Left lung (tissue), 10 donors: ENCODE data around the gene STUB1. TPM values are rescaled to one million over a fixed set of nuclear protein-coding genes. Genes with fewer than 3 reads are reported as not detected.
A peak's percentile ranks its signal among the peaks of the same experiment; 100 is the strongest.

ENCODE experiments used
- ATAC-seq: fragments of 200-7000 bp; cut with Tn5 transposase; one replicate; pipeline ENCODE4 v1.9.1; 2020; ENCODE audit warnings: moderate library complexity
- DNase-seq, 4 donors: peaks; one replicate each; pipeline ENCODE4 v3.0.0-alpha.2; 2013 to 2020
- H3K27ac ChIP-seq, 2 donors: fragments of 200-600 bp; sonication (generic) in 1 of 2; one replicate each; pipeline versions ENCODE4 v1.5.0 to v1.8.0; 2020 to 2021
- H3K27me3 ChIP-seq, 2 donors: fragments of 200-600 bp; sonication (generic) in 1 of 2; one replicate each; pipeline versions ENCODE4 v1.5.0 to v1.8.0; 2020 to 2021
- H3K36me3 ChIP-seq, 2 donors: fragments of 200-600 bp; sonication (generic) in 1 of 2; one replicate each; pipeline versions ENCODE4 v1.5.0 to v1.8.0; 2020 to 2021
- H3K4me1 ChIP-seq, 2 donors: fragments of 200-600 bp; one replicate each; pipeline ENCODE4 v1.8.0; 2021
- H3K4me3 ChIP-seq, 2 donors: fragments of 200-600 bp; sonication (generic) in 1 of 2; one replicate each; pipeline versions ENCODE4 v1.5.0 to v1.8.0; 2020 to 2021; ENCODE audit warnings: mild to moderate bottlenecking in 1 of 2
- H3K9me3 ChIP-seq, 2 donors: fragments of 200-600 bp; sonication (generic) in 1 of 2; one replicate each; pipeline versions ENCODE4 v1.5.0 to v1.8.0; 2020 to 2021
- intact Hi-C, 2 donors: fragments of 100-400 bp; cut with DNase I; formaldehyde crosslinking; loops; one replicate each; pipeline versions ENCODE4 v1.11.2 to v1.14.2; 2022
- polyA plus RNA-seq, 6 donors: library from polyadenylated mRNA; unstranded; fragments of 120-200 nt; gene quantifications; one replicate each; pipeline ENCODE4 v1.2.1, GENCODE V29; 2013; ENCODE audit not compliant: insufficient read length in 6 of 6
- total RNA-seq, 2 donors: library from RNA; stranded (reverse); fragmentation: NEBNext Ultra II Directional; extraction: Animal tissue kit (Norgen Biotek cat#: 25700); gene quantifications; one replicate each; pipeline ENCODE4 v1.2.1, GENCODE V29; 2021
- TF ChIP-seq, protein P1 (sequence below), 2 donors: fragments of 200-600 bp; sonication (generic) in 1 of 2; IDR thresholded peaks; one replicate each; pipeline versions ENCODE4 v1.5.0 to v1.8.0; 2021; ENCODE audit warnings: antibody characterized with exemption in 2 of 2
- donor health status: DM: no; HTN: yes; CAD: no.
- donor health status: DM: no; HTN: no; CAD: no.

Gene STUB1
- total and polyA plus RNA-seq, 8 donors, result 92.9 to 143 (median 108) TPM

DNA sequence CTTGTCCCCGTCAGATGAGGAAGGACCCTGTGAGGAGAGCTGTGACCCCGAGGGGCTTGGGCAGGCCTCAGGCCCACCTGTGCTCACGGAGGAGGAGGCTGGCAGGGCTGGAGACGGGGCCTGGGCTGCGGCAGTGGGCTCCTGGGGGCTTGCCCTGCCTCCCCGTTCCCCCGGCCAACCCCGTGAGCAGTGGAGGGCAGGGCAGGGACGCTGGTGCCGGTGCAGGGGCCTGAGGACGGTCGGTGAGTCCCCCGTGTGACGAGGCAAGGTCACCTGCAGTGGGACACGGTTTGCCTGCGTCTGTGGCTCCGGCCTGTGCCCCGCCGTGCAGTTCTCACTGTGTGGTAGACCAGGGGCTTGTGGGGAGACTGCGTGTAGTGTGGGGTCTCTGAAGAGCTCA lies 20.6 kb upstream of the STUB1 start:
- TF ChIP-seq, protein P1, sequence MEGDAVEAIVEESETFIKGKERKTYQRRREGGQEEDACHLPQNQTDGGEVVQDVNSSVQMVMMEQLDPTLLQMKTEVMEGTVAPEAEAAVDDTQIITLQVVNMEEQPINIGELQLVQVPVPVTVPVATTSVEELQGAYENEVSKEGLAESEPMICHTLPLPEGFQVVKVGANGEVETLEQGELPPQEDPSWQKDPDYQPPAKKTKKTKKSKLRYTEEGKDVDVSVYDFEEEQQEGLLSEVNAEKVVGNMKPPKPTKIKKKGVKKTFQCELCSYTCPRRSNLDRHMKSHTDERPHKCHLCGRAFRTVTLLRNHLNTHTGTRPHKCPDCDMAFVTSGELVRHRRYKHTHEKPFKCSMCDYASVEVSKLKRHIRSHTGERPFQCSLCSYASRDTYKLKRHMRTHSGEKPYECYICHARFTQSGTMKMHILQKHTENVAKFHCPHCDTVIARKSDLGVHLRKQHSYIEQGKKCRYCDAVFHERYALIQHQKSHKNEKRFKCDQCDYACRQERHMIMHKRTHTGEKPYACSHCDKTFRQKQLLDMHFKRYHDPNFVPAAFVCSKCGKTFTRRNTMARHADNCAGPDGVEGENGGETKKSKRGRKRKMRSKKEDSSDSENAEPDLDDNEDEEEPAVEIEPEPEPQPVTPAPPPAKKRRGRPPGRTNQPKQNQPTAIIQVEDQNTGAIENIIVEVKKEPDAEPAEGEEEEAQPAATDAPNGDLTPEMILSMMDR (IDR thresholded peaks at IDR 0.05), result no peak
- H3K4me3 ChIP-seq, result no peak overlapping the region
- H3K27ac ChIP-seq, result no peak overlapping the region
- no peaks in the 10 kb centered on the region for H3K27me3 ChIP-seq
- no peaks in the 10 kb centered on the region for H3K9me3 ChIP-seq
- DNase-seq (no peak), ATAC-seq (no peak)
- H3K4me1 ChIP-seq, result peaks cover 3 to 17% of the 10 kb centered on the region in 2 donors
- intact Hi-C loops, result loop anchor here in 1 of 2 donors (5.0 kb wide), 1 partner anchor 82 kb away; no protein-coding TSS in a partner anchor
- H3K36me3 ChIP-seq, result peaks cover 0 to 47% of the 10 kb centered on the region in 2 donors

DNA sequence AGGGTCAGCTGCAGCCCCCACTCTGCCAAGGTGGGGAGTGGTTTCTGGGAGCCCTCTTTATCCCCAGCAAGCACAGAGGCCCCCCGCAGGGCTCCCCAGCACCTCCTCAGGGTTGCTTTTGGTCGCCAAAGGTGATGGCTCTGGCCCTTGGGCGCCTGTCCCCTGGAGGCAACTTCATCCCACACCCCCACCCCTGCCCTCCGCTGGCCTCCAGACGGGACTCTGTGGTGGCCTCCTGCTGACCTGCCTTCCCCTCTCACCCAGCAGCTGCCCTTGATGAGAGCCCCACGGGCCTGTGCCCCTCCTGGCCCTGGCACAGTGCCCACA lies 20.1 kb upstream of the STUB1 start:
- Histone ChIP-seq H3K4me3 (peak overlapping the region in 1 of 2 donors; percentile 26), H3K27ac (peak overlapping the region in 1 of 2 donors; percentile 58), H3K9me3 (no peaks in the 10 kb centered on the region), H3K27me3 (no peaks in the 10 kb centered on the region), H3K4me1 (peaks cover 3 to 17% of the 10 kb centered on the region in 2 donors), H3K36me3 (peaks cover 0 to 42% of the 10 kb centered on the region in 2 donors)
- intact Hi-C loops, result loop anchor here in 1 of 2 donors (5.0 kb wide), 1 partner anchor 83 kb away; no protein-coding TSS in a partner anchor
- TF ChIP-seq, protein P1 (IDR thresholded peaks at IDR 0.05), result no peak
- ATAC-seq, result no peak
- DNase-seq, result no peak

DNA sequence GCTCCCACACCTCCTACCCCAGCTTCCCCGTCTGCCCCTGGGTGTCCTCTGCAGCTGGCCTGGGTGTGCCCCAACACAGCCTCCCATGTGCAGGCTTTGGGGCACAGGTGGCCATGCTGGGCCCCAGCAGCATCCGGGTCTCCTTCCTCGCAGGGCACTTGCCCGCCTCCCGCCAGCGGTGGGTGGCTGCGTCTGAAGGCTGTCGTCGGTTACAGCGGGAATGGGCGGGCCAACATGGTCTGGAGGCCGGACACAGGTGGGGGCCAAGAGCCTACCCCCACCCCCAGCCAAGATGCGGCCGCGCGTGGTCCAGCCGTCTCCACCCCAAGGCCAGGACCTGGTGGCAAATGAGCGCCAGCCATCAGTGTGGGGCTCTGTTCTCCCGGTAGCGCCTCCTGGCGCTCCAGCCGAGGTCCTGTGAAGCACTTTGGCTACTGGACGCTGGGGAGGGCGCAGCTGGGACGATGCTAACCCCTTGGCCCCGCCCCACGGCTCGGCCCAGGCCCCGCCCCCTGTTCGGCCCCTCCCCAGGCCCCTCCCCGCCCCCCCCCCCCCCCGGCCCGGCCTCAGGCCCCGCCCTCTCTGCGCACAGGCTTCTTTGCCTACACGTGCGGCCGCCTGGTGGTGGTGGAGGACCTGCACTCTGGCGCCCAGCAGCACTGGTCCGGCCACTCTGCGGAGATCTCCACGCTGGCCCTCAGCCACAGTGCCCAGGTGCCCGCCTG lies 19.6 kb upstream of the STUB1 start:
- intact Hi-C loops, result loop anchor here in 1 of 2 donors (5.0 kb wide), 1 partner anchor 83 kb away; no protein-coding TSS in a partner anchor
- H3K27ac ChIP-seq, result peak overlapping the region; percentile 44 to 58
- DNase-seq, result peak in 3 of 4 donors; percentile 74 to 95 (median 91)

DNA sequence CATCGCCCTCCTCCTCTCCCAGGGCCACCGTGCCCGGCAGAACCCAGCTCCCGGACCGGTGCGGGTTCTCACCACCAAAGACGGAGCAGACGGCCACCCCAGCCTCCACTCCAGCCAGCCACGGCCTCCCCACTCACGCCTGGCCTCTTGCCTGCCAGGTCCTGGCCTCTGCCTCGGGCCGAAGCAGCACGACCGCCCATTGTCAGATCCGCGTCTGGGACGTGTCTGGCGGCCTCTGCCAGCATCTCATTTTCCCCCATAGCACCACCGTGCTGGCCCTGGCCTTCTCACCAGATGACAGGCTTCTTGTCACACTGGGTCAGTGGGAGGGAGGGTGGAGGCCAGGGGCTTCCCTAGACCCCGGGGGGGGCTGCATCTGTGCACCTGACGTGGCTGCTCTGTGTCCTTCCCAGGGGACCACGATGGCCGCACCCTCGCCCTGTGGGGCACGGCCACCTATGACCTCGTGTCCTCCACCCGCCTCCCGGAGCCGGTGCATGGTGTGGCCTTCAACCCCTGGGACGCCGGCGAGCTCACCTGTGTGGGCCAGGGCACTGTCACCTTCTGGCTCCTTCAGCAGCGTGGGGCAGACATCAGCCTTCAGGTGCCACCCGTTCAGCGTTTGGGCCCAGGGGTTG lies 18.9 kb upstream of the STUB1 start:
- Histone ChIP-seq H3K27me3 (no peaks in the 10 kb centered on the region), H3K27ac (peak overlapping the region; percentile 19 to 55), H3K4me3 (no peak overlapping the region), H3K36me3 (peaks cover 0 to 30% of the 10 kb centered on the region in 2 donors), H3K9me3 (no peaks in the 10 kb centered on the region), H3K4me1 (peaks cover 3 to 17% of the 10 kb centered on the region in 2 donors)
- DNase-seq (no peak), ATAC-seq (no peak)
- TF ChIP-seq, protein P1 (IDR thresholded peaks at IDR 0.05), result no peak
- intact Hi-C loops, result loop anchor here in 1 of 2 donors (5.0 kb wide), 1 partner anchor 84 kb away; no protein-coding TSS in a partner anchor

More for the DNA sequence above, 19.6 kb upstream of the STUB1 start:
- H3K9me3 ChIP-seq, result no peaks in the 10 kb centered on the region
- H3K4me1 ChIP-seq, result peaks cover 3 to 17% of the 10 kb centered on the region in 2 donors
- TF ChIP-seq, protein P1 (IDR thresholded peaks at IDR 0.05), result peak; percentile 31 to 76
- H3K27me3 ChIP-seq, result no peaks in the 10 kb centered on the region
- peak; percentile 94 for ATAC-seq
- peaks cover 0 to 37% of the 10 kb centered on the region in 2 donors for H3K36me3 ChIP-seq
- H3K4me3 ChIP-seq, result peak overlapping the region in 1 of 2 donors; percentile 26

DNA sequence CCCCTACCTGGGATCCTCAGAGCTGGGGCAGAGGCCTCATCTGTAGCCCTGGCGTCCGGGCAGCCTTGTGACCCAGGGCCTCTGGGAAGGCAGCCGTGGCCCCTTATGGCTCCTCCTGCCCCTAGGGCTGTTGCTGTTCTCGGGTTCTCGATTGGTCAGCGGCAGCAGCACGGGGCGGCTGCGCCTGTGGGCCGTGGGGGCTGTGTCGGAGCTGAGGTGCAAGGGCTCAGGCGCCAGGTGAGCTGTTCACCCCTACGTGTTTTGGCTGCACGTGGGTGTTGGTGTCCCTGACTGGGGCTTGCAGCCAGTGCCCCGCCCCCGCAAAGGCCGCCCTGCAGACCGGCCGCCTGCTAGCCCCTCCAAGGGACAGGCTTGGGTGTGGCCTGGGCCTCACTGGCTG lies 18.1 kb upstream of the STUB1 start:
- intact Hi-C loops, result loop anchor here in 1 of 2 donors (5.0 kb wide), 1 partner anchor 85 kb away; no protein-coding TSS in a partner anchor
- Histone ChIP-seq H3K9me3 (no peaks in the 10 kb centered on the region), H3K27ac (no peak overlapping the region), H3K4me3 (no peak overlapping the region), H3K36me3 (peaks cover 0 to 22% of the 10 kb centered on the region in 2 donors), H3K4me1 (peaks cover 3 to 17% of the 10 kb centered on the region in 2 donors), H3K27me3 (no peaks in the 10 kb centered on the region)
- DNase-seq (no peak), ATAC-seq (no peak)
- TF ChIP-seq, protein P1 (IDR thresholded peaks at IDR 0.05), result no peak
